Esophagus squamous epithelium (tissue), 5 donors: ENCODE data around the gene CLEC4A. TPM values are rescaled to one million over a fixed set of nuclear protein-coding genes. Genes with fewer than 3 reads are reported as not detected.
"Not testable (repeated sequence)": the region's sequence is repeated elsewhere in the genome, so short reads cannot be mapped to it uniquely, and the experiment has no call there.

Experiments
- DNase-seq: peaks from one replicate; lab custom pipeline; 2025; lab: John Stamatoyannopoulos, UW
- H3K27ac ChIP-seq, 4 donors: fragments of 200-600 bp; sonication (generic); one replicate each; pipeline ENCODE4 v1.5.1; 2016 to 2019; ENCODE audit warnings: mild to moderate bottlenecking in 1 of 4
- H3K27me3 ChIP-seq, 4 donors: fragments of 200-600 bp; sonication (generic); 1 replicate in 3 of 4; 2 replicates in 1 of 4; pipeline versions ENCODE4 v1.5.1 to v1.6.0; 2017 to 2021; ENCODE audit warnings: antibody characterized with exemption in 1 of 4
- H3K36me3 ChIP-seq, 3 donors: fragments of 200-600 bp; sonication (generic); one replicate each; pipeline ENCODE4 v1.5.1; 2016 to 2019
- H3K4me1 ChIP-seq, 3 donors: fragments of 200-600 bp; sonication (generic); one replicate each; pipeline ENCODE4 v1.5.1; 2017 to 2019
- H3K4me3 ChIP-seq, 4 donors: fragments of 200-600 bp; sonication (generic); 1 replicate in 3 of 4; 2 replicates in 1 of 4; pipeline ENCODE4 v1.5.1; 2016 to 2019; ENCODE audit warnings: mild to moderate bottlenecking in 2 of 4, moderate library complexity in 1 of 4
- H3K9me3 ChIP-seq, 3 donors: fragments of 200-600 bp; sonication (generic); one replicate each; pipeline ENCODE4 v1.5.1; 2016 to 2019
- POLR2A ChIP-seq, 4 donors: fragments of 450-650 bp; IDR thresholded peaks; one replicate each; pipeline ENCODE4 v1.6.1; 2017; ENCODE audit warnings: antibody characterized with exemption in 4 of 4, mild to moderate bottlenecking in 4 of 4, moderate library complexity in 3 of 4
- WGBS, 2 donors: methylation state at CpG; one replicate each; pipeline ENCODE4 v1.1.5; 2018; 5-methylcytosine and 5-hydroxymethylcytosine counted together
- intact Hi-C: fragments of 100-400 bp; cut with DNase I; formaldehyde crosslinking; loops from one replicate; pipeline ENCODE4 v1.15.0; 2022
- total RNA-seq, 4 donors: library from RNA; depleted of rRNA; stranded (reverse); fragments of >200 nt; gene quantifications; one replicate each; pipeline ENCODE4 v1.1.0, GENCODE V29; 2016
- TF ChIP-seq, protein P1 (sequence below), 6 experiments: fragments of 450-650 bp in 4 of 6; fragments of 200-600 bp in 2 of 6; sonication (generic) in 2 of 6; IDR thresholded peaks; one replicate each; pipeline ENCODE4 v1.5.1; 2016 to 2019; ENCODE audit warnings: antibody characterized with exemption in 6 of 6, mild to moderate bottlenecking in 4 of 6, moderate library complexity in 4 of 6
- donor health status: DM: yes; HTN: yes; CAD: no.

Gene CLEC4A
- total RNA-seq, 4 donors from 2014 or later: 0.61 to 2.1 (median 1.6) TPM

- intact Hi-C loops, H3K27me3 ChIP-seq, H3K36me3 ChIP-seq, H3K9me3 ChIP-seq: not testable (repeated sequence)
- Histone ChIP-seq H3K4me3 (peak overlapping the region; percentile 69 to 86 (median 76)), H3K27ac (peak overlapping the region; percentile 80 to 94 (median 86)), H3K4me1 (peaks cover 0 to 15% (median 0%) of the 10 kb centered on the region in 3 donors)
- WGBS, 2 donors: no CpG with 5 or more reads among the region's 43 CpGs
- peak; percentile 0 for DNase-seq
- TF ChIP-seq POLR2A (IDR thresholded peaks at IDR 0.05): peak in 1 of 4 donors; percentile 36
- TF ChIP-seq, protein P1, sequence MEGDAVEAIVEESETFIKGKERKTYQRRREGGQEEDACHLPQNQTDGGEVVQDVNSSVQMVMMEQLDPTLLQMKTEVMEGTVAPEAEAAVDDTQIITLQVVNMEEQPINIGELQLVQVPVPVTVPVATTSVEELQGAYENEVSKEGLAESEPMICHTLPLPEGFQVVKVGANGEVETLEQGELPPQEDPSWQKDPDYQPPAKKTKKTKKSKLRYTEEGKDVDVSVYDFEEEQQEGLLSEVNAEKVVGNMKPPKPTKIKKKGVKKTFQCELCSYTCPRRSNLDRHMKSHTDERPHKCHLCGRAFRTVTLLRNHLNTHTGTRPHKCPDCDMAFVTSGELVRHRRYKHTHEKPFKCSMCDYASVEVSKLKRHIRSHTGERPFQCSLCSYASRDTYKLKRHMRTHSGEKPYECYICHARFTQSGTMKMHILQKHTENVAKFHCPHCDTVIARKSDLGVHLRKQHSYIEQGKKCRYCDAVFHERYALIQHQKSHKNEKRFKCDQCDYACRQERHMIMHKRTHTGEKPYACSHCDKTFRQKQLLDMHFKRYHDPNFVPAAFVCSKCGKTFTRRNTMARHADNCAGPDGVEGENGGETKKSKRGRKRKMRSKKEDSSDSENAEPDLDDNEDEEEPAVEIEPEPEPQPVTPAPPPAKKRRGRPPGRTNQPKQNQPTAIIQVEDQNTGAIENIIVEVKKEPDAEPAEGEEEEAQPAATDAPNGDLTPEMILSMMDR (IDR thresholded peaks at IDR 0.05): peak in 4 of 6 experiments; percentile 29 to 59 (median 46)
Observed at GRCh38 chr12:8179989-8180585, 56.7 kb downstream of the CLEC4A start.

DNA sequence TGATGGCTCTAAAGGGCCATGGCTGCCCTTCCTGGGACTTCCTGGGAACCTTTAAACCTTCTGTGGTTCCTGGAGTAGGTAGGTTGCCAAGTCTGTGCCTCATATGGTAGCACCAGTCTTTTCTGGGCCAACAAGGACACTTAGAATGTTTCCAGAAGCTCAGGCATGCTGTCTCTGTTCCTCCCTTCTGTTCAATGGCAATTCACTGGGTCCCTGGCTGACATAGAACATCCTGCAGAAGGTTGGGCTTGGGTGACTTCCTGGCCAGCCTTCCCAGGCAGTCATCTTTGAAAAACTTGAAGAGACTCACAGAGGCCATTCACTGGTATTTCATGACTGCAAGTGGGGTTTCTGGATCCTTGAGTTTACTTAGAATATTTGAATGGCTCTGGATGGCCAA lies 57.9 kb downstream of the CLEC4A start:
- peaks cover 0 to 15% (median 0%) of the 10 kb centered on the region in 3 donors for H3K4me1 ChIP-seq
- H3K27me3 ChIP-seq, DNase-seq, H3K9me3 ChIP-seq, H3K27ac ChIP-seq, H3K36me3 ChIP-seq, intact Hi-C loops, H3K4me3 ChIP-seq: not testable (repeated sequence)

DNA sequence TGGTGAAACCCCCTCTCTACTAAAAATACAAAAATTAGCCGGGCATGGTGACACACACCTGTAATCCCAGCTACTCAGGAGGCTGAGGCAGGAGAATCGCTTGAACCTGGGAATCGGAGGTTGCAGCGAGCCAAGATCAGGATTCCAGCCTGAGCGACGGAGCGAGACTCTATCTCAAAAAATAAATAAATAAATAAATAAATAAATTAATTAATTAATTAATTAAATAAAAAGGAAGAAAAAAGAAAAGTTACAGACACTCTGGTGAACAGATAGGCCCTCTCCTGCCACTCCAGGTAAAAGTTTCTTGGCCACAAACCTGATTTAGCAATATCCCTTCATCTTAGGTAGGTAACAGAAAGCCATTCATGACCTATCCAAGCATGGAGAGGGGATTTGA lies 59.5 kb downstream of the CLEC4A start:
- intact Hi-C loops, H3K27ac ChIP-seq, H3K9me3 ChIP-seq, H3K4me3 ChIP-seq, H3K36me3 ChIP-seq, DNase-seq, H3K27me3 ChIP-seq: not testable (repeated sequence)
- 97 to 98% methylated on average over 7 of the region's 7 CpGs for WGBS, 2 donors
- H3K4me1 ChIP-seq: peaks cover 0 to 15% (median 0%) of the 10 kb centered on the region in 3 donors

- intact Hi-C loops, H3K36me3 ChIP-seq, H3K27me3 ChIP-seq, H3K4me3 ChIP-seq, H3K9me3 ChIP-seq, DNase-seq, H3K27ac ChIP-seq: not testable (repeated sequence)
- 100% methylated on average over 2 to 5 of the region's 23 CpGs for WGBS, 2 donors
- H3K4me1 ChIP-seq: peaks cover 0 to 15% (median 0%) of the 10 kb centered on the region in 3 donors
Observed at GRCh38 chr12:8183346-8183745, 59.9 kb downstream of the CLEC4A start.

DNA sequence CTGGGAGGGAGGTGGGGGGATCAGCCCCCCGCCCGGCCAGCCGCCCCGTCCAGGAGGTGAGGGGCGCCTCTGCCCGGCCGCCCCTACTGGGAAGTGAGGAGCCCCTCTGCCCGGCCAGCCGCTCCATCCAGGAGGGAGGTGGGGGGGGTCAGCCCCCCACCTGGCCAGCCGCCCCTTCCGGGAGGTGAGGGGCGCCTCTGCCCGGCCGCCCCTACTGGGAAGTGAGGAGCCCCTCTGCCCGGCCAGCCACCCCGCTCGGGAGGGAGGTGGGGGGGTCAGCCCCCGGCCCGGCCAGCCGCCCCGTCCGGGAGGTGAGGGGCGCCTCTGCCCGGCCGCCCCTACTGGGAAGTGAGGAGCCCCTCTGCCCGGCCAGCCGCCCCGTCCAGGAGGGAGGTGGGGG lies 60.8 kb downstream of the CLEC4A start:
- H3K36me3 ChIP-seq, H3K9me3 ChIP-seq, H3K27ac ChIP-seq, DNase-seq, H3K27me3 ChIP-seq, intact Hi-C loops, H3K4me3 ChIP-seq: not testable (repeated sequence)
- H3K4me1 ChIP-seq: peaks cover 0 to 15% (median 0%) of the 10 kb centered on the region in 3 donors
- no CpG with 5 or more reads among the region's 28 CpGs for WGBS, 2 donors

DNA sequence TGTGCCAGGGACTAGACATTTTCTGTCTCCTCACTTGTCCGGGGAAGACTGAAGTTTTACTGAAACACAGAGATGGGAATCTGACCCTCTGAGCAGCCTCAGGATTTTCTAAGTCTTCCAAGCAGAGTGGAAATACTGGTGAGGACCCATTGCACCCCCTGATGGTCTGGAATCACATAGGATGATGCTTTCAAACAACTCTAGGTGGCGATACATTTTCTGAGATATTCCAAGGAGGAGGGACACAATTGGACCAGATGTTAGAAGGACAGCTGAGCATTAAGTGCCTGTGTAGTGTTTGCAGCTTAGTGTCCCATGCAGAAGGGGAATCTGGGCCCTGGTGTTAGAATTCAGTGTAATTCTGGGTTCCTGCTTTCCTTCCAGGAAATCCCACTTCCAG lies 64.7 kb downstream of the CLEC4A start:
- 54% methylated on average over 2 of the region's 2 CpGs; no CpG with 5 or more reads in 1 of the 2 donors for WGBS, 2 donors
- H3K9me3 ChIP-seq, intact Hi-C loops, H3K27me3 ChIP-seq, H3K4me3 ChIP-seq, DNase-seq, H3K4me1 ChIP-seq, H3K36me3 ChIP-seq, H3K27ac ChIP-seq: not testable (repeated sequence)

Other genes with a start within 250 kb of the CLEC4A start
- gene SLC2A3, start 187.4 kb upstream of the CLEC4A start, total RNA-seq: 1 to 10 TPM; 3.8 to 9.9 (median 4.4) TPM
- gene FOXJ2, start 90.9 kb upstream of the CLEC4A start, total RNA-seq: 10 to 100 TPM in 1 of 4 donors, 1 to 10 TPM in 3; 5.9 to 11.8 (median 7.7) TPM
- gene C3AR1, start 57.3 kb upstream of the CLEC4A start, total RNA-seq: 1 to 10 TPM in 3 of 4 donors, under 1 TPM in 1; 0.15 to 9.5 (median 4.7) TPM
- gene NECAP1, start 41.3 kb upstream of the CLEC4A start, total RNA-seq: 10 to 100 TPM; 18.8 to 27.3 (median 23.5) TPM
- gene ZNF705A, start 33.4 kb downstream of the CLEC4A start, total RNA-seq: not detected
- under 1 TPM in 2 of 4 donors, not detected in 2; 0.18 to 0.64 TPM for gene FAM90A1, start 104.0 kb downstream of the CLEC4A start, total RNA-seq